HUES64 (cell line): Measurements from ENCODE around the gene KIZ.

Source experiments
- H3K27ac ChIP-seq: 2 replicates; pipeline ENCODE4 v1.7.0; 2013; ENCODE audit warnings: low read depth, low read length, inconsistent platforms
- H3K27me3 ChIP-seq: 2 replicates; pipeline ENCODE4 v1.6.1; 2013; ENCODE audit warnings: mild to moderate bottlenecking, low read length; ENCODE audit not compliant: insufficient read depth
- H3K36me3 ChIP-seq: 2 replicates; pipeline ENCODE4 v1.6.1; 2013; ENCODE audit warnings: mild to moderate bottlenecking, low read length; ENCODE audit not compliant: insufficient read depth
- H3K4me1 ChIP-seq: 2 replicates; pipeline ENCODE4 v1.6.1; 2013; ENCODE audit warnings: mild to moderate bottlenecking, low read length, moderate library complexity; ENCODE audit not compliant: insufficient read depth
- H3K4me3 ChIP-seq: 2 replicates; pipeline ENCODE4 v1.5.1; 2013; ENCODE audit warnings: mild to moderate bottlenecking, low read length, moderate library complexity
- H3K9ac ChIP-seq: 2 replicates; pipeline ENCODE4 v1.6.1; 2013; ENCODE audit warnings: mild to moderate bottlenecking, low read depth, low read length
- H3K9me3 ChIP-seq: 2 replicates; pipeline ENCODE4 v1.6.1; 2013; ENCODE audit warnings: low read depth, low read length; ENCODE audit not compliant: insufficient read depth
- WGBS: fragments of 150-250, 120-280 bp; methylation state at CpG from one replicate; pipeline ENCODE4 v1.1.7; 2013; ENCODE audit warnings: missing lambda C conversion rate; 5-methylcytosine and 5-hydroxymethylcytosine counted together

Gene KIZ

DNA sequence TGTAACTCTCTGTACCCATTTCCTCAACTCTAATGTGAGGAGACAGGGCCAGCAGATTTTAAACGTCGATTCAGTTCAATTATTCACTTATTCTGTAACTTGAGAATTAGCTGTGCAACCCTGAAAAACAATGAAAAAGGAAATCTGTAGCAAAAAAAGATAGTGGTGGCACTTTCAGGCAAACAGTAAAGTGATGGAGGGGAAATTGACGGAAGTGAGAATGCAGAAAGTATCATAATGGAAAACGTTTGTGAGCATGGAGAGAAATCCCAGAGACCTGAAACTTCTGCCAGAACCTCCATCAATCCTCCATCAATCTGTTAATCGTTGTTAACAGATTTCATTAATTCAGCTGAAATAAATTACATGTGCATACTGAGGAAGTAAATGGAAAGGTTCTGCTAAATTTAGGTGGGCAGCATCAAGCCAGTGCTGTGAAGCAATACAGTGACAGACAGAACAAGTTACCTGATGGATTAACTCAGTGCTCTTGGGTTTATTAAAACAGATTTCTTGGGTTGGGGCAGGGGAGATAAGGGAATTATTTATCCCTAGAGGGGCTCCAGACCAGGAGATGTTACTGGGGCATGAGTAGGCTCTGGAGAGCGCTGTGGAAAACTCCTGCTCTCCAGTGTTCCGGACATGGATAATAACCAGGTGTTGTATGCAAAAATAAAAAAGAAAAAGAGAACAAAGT lies 17.5 kb downstream of the KIZ start:
- no peaks in the 10 kb centered on the region for H3K4me1 ChIP-seq
- no peak overlapping the region for H3K27ac ChIP-seq
- H3K9me3 ChIP-seq: no peaks in the 10 kb centered on the region
- H3K36me3 ChIP-seq: peaks cover 17% of the 10 kb centered on the region; the same call in 1 of the 2 replicates
- WGBS: 98% methylated on average over 7 of the region's 7 CpGs
- no peak overlapping the region; the same call in 1 of the 2 replicates for H3K9ac ChIP-seq
- no peak overlapping the region for H3K4me3 ChIP-seq
- no peaks in the 10 kb centered on the region for H3K27me3 ChIP-seq

DNA sequence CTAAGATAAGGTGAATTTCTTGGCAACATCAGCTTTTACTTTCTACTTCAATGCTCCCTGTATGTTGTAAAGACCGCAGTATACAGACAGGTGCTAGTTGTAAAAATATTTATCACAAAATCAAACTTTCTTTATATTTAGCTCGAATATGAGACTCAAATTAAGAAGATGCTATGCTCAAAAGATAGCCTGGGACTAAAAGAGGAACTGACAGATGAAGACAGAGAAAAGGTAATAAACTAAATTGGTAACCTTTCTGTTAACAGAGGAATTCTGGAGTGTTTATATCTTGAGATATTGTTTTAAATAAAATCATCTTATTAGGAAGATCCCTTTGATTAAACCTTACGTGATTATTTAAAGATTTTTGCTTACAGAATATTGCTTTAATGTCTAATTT lies 19.5 kb downstream of the KIZ start:
- H3K4me3 ChIP-seq: no peak overlapping the region
- no peaks in the 10 kb centered on the region for H3K4me1 ChIP-seq
- WGBS: 88% methylated on average over 2 of the region's 3 CpGs
- no peak overlapping the region for H3K27ac ChIP-seq
- no peaks in the 10 kb centered on the region for H3K9me3 ChIP-seq
- no peaks in the 10 kb centered on the region for H3K27me3 ChIP-seq
- H3K36me3 ChIP-seq: peaks cover 7% of the 10 kb centered on the region; the same call in 1 of the 2 replicates
- H3K9ac ChIP-seq: no peak overlapping the region

DNA sequence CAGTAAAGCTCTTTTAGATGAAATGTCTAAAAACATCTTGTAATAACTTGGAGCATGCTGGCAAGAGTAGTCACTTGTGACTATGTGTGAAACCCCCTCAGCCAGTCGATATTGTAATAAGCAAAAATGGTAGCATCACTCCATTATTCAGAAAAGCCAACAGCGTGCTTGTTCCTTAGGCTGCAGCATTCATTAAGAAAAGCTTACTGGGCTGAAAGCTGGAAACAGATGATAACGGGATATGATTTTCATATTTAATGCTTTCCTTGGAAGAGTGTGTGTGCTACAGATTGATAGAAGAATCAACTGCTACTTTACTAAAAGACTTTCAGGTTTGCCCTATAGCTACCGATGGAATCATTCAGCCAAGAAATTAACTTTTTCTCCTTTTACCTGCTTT lies 20.3 kb downstream of the KIZ start:
- Histone ChIP-seq H3K9ac (no peak overlapping the region), H3K36me3 (peaks cover 7% of the 10 kb centered on the region; the same call in 1 of the 2 replicates), H3K4me1 (no peaks in the 10 kb centered on the region), H3K27me3 (no peaks in the 10 kb centered on the region), H3K4me3 (no peak overlapping the region), H3K9me3 (no peaks in the 10 kb centered on the region), H3K27ac (no peak overlapping the region)
- WGBS: 99% methylated on average over 4 of the region's 4 CpGs

DNA sequence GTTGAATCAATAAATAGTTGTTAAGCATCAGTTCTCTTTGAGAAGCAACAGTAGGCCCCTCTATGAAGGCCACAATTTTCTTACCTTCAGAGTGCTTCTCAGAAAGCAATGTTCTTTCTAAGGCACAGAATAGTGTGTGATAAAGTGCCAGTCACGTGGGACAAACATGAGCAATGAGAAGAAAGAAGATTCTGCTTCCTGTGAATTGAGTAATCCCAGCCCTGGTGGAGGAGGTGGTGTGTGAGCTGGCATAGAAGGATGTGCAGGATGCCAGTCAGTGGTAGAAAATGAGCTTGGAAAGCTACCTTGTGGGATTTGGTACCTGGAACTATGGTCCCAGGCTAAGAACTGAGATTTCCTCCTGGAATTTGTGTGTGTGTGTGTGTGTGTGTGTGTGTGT lies 21.7 kb downstream of the KIZ start:
- no peaks in the 10 kb centered on the region for H3K4me1 ChIP-seq
- WGBS: 85% methylated on average over 1 of the region's 1 CpG
- H3K36me3 ChIP-seq: peaks cover 7% of the 10 kb centered on the region; the same call in 1 of the 2 replicates
- H3K27me3 ChIP-seq: no peaks in the 10 kb centered on the region
- H3K9me3 ChIP-seq: no peaks in the 10 kb centered on the region
- H3K27ac ChIP-seq: no peak overlapping the region
- no peak overlapping the region for H3K4me3 ChIP-seq
- no peak overlapping the region for H3K9ac ChIP-seq

DNA sequence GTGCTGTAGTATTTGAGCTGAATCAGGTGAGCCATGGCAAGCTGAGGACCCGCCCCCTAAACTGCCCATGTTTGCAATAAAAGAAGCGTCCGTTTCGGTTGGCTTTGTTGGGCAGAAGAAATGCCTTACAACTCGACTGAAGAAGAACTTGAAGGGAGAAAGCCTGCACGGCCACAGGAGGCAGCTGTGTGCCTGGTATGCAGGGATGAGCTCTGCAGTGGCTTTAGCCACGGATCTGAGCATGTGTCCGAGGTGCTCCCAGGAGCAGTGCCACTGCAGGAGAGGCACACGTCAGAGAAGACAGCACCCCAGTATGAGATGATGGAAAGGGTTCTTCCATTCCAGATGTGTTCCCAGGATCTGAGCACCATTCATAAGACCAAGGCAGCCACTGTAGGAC lies 23.5 kb downstream of the KIZ start:
- no peak overlapping the region for H3K9ac ChIP-seq
- H3K9me3 ChIP-seq: no peaks in the 10 kb centered on the region
- H3K36me3 ChIP-seq: peaks cover 7% of the 10 kb centered on the region; the same call in 1 of the 2 replicates
- H3K4me1 ChIP-seq: no peaks in the 10 kb centered on the region
- H3K4me3 ChIP-seq: no peak overlapping the region
- H3K27ac ChIP-seq: no peak overlapping the region
- H3K27me3 ChIP-seq: no peaks in the 10 kb centered on the region
- WGBS: 87% methylated on average over 9 of the region's 9 CpGs

DNA sequence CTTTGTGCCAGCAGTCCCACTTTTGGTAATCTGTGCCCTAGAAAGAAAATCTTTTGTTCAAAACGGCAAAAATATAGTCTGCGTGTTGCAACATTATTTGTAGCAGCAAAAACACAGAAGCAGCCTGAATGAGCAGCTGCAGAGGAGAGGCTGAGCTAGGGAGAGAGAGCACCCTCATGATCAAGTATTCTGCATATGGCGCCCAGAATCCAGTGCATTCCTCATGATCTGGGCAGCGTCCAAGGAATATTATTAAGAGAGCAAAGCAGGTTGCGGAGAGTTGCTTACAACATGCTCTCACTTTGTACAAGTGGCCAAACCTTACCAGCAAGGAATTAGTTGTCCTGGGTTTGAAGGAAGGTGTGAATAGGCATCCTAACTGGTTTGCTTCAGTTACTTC lies 25.9 kb downstream of the KIZ start:
- Histone ChIP-seq H3K4me1 (no peaks in the 10 kb centered on the region), H3K36me3 (peaks cover 13% of the 10 kb centered on the region; the same call in 1 of the 2 replicates), H3K27me3 (no peaks in the 10 kb centered on the region), H3K9ac (no peak overlapping the region), H3K4me3 (no peak overlapping the region), H3K9me3 (no peaks in the 10 kb centered on the region), H3K27ac (no peak overlapping the region)
- WGBS: 95% methylated on average over 5 of the region's 5 CpGs

DNA sequence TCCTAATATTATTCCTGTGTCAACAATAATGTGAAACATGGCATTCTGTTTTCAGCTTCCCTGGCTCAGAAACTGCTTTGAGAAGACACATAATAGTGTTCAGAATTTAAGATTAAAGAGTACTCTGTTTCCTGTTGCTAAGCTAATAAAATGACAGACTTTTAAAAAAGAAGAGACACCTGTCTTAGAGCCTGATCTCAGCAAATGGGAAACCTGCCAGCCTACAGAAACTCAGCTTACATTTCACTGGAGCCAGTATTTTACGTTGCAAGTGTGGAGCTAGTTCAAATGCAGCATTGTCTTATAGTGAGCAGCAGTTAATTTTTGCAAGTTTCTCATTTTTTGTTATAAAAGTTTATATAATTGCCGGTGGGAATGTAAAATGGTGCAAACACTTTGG lies 28.8 kb downstream of the KIZ start:
- H3K36me3 ChIP-seq: 0 out of 2 replicates have a peak, but pooled peaks cover 6% of the 10 kb centered on the region
- H3K4me3 ChIP-seq: no peak overlapping the region
- no peak overlapping the region for H3K27ac ChIP-seq
- H3K9me3 ChIP-seq: no peaks in the 10 kb centered on the region
- WGBS: 75% methylated on average over 2 of the region's 2 CpGs
- no peaks in the 10 kb centered on the region for H3K4me1 ChIP-seq
- H3K9ac ChIP-seq: no peak overlapping the region
- H3K27me3 ChIP-seq: no peaks in the 10 kb centered on the region

DNA sequence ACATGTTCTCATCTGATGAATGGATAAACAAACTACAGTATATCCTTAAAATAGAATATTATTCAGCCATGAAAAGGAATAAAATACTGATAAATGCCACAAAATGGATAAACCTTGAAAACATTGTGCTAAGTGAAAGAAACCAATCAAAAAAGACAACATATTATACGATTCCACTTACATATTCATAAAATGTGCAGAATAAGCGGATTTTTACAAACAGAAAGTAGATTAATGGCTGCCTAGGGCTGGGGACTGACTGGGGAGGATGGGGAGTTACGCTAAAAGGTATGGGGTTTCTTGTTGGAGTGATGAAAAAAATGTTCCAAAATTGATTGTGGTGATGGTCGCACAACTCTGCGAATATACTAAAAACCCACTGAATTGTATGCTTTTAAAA lies 29.4 kb downstream of the KIZ start:
- H3K27me3 ChIP-seq: no peaks in the 10 kb centered on the region
- no peaks in the 10 kb centered on the region for H3K9me3 ChIP-seq
- H3K9ac ChIP-seq: no peak overlapping the region
- H3K27ac ChIP-seq: no peak overlapping the region
- no peaks in the 10 kb centered on the region for H3K4me1 ChIP-seq
- no peak overlapping the region for H3K4me3 ChIP-seq
- WGBS: 97% methylated on average over 5 of the region's 5 CpGs
- 0 out of 2 replicates have a peak, but pooled peaks cover 6% of the 10 kb centered on the region for H3K36me3 ChIP-seq

DNA sequence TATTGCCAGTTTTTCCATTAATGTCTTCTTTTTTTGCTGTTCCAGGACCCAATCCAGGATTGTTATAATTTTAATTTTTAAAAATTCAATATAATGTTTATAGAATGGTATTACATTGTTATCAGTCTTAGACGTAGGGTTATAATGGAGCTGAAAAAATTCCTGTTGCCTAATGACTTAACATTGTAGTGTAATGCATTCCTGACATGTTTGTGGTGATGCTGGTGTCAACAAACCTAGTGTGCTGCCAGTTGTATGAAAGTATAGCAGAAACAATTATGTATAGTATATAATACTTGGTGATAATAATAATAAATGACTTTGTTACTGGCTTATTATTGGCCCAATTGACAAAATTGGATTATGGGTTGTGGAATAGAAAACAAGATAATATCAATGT lies 30.4 kb downstream of the KIZ start:
- no peaks in the 10 kb centered on the region for H3K27me3 ChIP-seq
- 0 out of 2 replicates have a peak, but pooled peaks cover 6% of the 10 kb centered on the region for H3K36me3 ChIP-seq
- no peak overlapping the region for H3K27ac ChIP-seq
- WGBS: 84% methylated on average over 1 of the region's 1 CpG
- H3K4me1 ChIP-seq: no peaks in the 10 kb centered on the region
- H3K4me3 ChIP-seq: no peak overlapping the region
- no peaks in the 10 kb centered on the region for H3K9me3 ChIP-seq
- no peak overlapping the region for H3K9ac ChIP-seq

DNA sequence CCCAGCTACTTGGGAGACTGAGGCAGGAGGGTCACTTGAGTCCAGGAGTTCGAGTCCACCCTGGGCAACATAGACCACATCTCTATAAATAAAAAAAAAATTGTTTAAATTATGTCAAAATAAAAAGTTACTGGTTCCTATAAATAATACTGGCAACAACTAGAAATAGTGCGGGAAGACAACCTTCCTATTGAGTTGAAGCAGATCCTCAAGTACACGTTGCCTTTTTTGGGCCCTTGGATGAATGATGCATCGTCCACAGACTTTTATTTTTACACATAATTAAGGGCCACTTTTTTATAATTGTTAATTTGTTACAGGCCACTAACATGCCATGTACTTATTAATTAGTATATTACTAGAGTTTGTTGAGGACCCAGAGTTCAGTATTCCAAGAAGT lies 31.1 kb downstream of the KIZ start:
- Histone ChIP-seq H3K36me3 (peaks cover 11% of the 10 kb centered on the region), H3K9me3 (no peaks in the 10 kb centered on the region), H3K27ac (no peak overlapping the region), H3K27me3 (no peaks in the 10 kb centered on the region), H3K4me3 (no peak overlapping the region), H3K4me1 (0 out of 2 replicates have a peak, but pooled peaks cover 3% of the 10 kb centered on the region), H3K9ac (no peak overlapping the region)
- WGBS: 100% methylated on average over 3 of the region's 4 CpGs

DNA sequence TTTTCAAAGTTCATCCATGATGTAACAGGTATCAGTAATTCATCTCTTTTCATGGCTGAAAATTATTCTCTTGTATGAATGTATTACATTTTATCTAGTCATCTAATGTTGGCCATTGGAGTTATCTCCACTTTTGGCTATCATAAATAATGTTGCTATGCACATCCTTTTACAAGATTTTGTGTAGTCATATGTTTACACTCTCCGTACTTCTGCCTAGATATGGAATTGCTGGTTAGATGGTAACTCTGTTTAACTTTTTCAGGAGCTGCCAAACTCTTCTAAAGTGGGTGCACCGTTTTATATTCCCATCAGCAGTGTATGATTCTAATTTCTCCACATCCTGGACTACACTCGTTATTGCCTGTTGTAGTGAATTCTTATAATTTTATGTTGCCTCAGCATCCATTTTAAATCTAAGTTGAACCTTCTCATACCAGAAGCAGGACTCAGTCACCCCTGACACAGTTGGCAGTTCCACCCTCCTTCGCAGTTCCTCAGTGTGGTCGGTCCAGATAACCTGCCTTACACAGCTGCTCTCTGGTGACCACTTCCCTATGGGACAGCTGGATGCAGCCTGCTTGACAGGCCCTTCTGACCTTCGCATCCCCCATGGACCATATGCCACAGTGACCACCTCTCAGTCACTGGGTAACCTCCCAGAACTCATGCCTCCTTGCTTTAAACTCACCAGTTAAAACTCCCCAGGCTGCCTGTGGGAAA lies 33.9 kb downstream of the KIZ start:
- H3K4me3 ChIP-seq: no peak overlapping the region
- 95% methylated on average over 6 of the region's 6 CpGs for WGBS
- peaks cover 24% of the 10 kb centered on the region for H3K36me3 ChIP-seq
- H3K9ac ChIP-seq: no peak overlapping the region
- no peaks in the 10 kb centered on the region for H3K9me3 ChIP-seq
- H3K4me1 ChIP-seq: peaks cover 12% of the 10 kb centered on the region; the same call in 1 of the 2 replicates
- no peak overlapping the region for H3K27ac ChIP-seq
- H3K27me3 ChIP-seq: no peaks in the 10 kb centered on the region
